ENCODE data around the gene CLDN3.
A peak's percentile ranks its signal among the peaks of the same experiment; 100 is the strongest.
"Not testable (repeated sequence)": the region's sequence is repeated elsewhere in the genome, so short reads cannot be mapped to it uniquely, and the experiment has no call there.

Gene CLDN3, protein sequence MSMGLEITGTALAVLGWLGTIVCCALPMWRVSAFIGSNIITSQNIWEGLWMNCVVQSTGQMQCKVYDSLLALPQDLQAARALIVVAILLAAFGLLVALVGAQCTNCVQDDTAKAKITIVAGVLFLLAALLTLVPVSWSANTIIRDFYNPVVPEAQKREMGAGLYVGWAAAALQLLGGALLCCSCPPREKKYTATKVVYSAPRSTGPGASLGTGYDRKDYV

GRCh38 chr7:73770002-73770859 lies at the start of gene CLDN3:
Gene CLDN3, minus strand, starts transcription at chr7:73770270. Its CDS starts 221 bp downstream, at chr7:73770049.
- DNase-seq = peak; percentile 16

DNA sequence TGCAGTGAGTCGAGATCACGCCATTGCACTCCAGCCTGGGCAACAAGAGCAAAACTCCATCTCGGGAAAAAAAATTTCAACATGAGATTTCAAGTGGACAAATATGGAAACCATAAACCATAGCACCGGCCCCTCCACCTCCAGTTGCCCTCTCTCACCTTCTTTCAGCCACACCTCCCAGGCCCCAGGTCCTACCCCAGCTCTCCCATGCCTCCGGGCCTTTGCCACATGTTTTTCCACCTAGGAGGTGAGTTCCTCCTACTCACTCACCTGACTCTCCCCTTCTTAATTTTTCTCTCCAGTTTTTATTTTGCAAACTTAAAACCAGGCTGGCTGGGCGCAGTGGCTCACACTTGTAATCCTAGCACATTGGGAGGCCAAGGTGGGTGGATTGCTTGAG lies 47.1 kb upstream of the CLDN3 start:
- DNase-seq = no peak

DNA sequence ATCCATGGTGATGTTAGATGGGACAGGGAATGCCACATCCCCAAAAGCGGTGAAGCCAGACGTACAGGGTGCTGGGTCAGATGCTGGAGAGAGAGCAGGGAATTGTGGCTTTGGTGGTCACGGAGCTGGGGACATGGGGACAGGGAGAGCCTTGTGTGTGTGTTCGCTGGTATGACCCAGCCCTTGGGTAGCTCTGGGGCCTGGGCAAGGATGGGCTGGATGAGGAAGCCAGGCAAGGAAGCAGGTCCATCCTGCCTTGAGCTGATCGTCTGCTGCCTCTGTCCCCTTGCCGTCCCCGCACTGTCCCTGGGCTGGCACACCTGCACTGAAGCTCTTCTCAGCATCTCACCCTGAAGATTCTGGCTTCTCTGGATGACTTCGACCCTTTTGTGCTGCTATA lies 45.4 kb upstream of the CLDN3 start:
- no peak for DNase-seq

GRCh38 chr7:73812996-73813395 lies 42.9 kb upstream of the CLDN3 start:
- DNase-seq = no peak

DNA sequence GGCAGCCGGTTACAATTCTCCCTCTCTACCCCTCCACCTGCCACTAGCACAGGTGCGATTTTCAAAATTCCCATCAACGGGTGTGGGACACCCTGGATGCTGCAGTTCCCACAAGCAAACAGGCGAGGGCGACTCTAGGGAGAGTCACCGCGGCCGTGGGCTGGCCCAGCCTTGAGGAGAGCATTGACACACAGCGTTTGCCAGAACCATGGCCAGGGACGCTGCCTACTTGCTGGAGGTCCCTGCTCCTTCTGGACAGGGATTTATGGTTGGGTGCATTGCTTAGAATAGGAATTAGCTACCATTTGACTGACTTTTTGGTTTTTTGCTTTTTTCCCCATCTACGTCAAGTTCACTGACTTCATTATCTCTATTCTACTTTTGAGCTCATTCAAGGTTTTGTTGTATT lies 41.7 kb upstream of the CLDN3 start:
- DNase-seq = peak; percentile 47

- no peak for DNase-seq
These were observed 40.9 kb upstream of the CLDN3 start for GRCh38 chr7:73810998-73811360.

DNA sequence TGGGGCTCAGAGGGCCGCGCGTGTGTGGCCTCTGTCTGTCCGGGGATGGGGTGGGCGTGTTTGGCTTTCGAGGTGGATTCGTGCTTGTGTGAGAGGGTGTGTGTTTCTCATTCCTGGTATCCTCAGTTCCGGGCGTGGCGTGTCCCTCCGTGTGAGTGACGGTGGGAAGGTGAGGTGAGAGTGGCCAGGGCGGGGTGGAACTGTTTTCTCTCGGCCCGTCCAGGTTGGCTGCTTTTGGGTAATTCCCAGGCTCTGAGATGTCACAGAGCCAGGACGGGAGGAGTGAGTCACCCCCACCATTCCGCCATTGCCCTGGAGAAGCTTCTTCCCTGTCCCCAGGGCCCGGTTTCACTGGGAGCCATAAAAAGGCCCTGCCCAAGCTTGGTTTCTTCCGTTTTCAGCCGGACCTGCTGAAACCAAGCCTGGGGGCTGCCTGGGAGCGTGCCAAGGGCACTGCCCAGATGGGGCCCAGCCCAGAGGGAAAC lies 39.4 kb upstream of the CLDN3 start:
- no peak for DNase-seq

- DNase-seq = no peak
These were observed 32.4 kb upstream of the CLDN3 start for GRCh38 chr7:73802459-73802858.

DNA sequence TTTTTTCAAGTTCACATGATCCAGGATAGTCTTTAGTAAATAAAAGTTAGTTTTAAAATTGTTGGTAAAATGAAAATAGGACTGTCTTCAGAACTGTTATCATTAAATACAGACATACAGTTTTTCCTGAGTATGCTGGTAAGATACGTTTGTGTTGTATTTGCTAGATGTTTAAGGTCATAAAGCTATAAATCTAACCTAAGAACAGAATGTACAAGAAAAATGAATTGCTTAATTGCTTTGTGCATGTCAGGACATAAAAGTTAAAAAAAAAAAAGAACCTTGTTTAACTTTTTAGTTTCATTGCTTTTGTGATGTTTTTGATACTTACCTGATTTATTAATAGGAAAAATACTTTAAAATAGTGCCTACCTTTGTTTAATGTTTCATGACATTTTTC lies 31.5 kb upstream of the CLDN3 start:
- DNase-seq = no peak

DNA sequence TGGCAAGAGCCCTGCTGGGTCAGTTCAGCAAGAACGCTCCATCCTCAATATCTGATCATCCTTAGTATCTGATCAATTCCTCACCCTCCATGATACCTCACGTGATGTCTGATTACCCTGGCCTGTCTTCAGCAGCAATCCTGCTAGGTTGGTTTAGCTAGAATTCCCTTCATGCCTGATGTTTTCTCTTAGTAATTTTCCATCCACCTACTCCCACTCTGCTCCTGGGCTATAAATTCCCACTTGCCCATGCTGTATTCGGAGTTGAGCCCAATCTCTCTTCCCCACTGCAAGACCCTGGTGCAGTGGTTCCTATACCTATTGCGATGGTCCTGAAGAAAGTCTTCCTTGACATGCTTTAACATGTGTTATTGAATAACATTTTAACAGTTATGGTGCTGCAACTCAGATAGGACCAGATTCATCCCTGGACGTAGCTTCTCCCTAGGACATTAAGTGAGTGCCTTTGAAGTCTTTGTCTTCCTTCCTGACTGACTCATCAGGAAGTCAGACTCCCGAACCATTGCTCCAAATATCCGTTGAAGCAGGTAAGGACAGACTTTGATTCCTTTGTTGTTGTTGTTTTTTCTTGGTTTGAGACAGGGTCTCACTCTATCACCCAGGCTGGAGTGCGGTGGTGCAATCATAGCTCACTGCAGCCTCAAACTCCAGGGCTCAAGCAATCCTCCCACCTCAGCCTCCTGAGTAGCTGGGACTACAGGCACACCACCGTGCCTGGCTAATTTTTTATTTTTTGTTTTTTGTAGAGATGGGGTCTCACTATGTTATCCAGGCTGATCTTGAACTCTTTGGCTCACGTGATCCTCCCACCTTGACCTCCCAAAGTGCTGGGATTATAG lies 29.4 kb upstream of the CLDN3 start:
- DNase-seq = no peak

DNA sequence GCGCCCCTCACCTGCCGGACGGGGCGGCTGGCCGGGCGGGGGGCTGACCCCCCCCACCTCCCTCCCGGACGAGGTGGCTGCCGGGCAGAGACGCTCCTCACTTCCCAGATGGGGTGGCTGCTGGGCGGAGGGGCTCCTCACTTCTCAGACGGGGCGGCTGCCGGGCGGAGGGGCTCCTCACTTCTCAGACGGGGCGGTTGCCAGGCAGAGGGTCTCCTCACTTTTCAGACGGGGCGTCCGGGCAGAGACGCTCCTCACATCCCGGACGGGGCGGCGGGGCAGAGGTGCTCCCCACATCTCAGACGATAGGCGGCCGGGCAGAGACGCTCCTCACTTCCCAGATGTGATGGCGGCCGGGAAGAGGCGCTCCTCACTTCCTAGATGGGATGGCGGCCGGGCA lies 27.1 kb upstream of the CLDN3 start:
- DNase-seq = not testable (repeated sequence)

- not testable (repeated sequence) for DNase-seq
These were observed 26.6 kb upstream of the CLDN3 start for GRCh38 chr7:73796656-73797055.

- DNase-seq = not testable (repeated sequence)
These were observed 25.1 kb upstream of the CLDN3 start for GRCh38 chr7:73795188-73795587.

DNA sequence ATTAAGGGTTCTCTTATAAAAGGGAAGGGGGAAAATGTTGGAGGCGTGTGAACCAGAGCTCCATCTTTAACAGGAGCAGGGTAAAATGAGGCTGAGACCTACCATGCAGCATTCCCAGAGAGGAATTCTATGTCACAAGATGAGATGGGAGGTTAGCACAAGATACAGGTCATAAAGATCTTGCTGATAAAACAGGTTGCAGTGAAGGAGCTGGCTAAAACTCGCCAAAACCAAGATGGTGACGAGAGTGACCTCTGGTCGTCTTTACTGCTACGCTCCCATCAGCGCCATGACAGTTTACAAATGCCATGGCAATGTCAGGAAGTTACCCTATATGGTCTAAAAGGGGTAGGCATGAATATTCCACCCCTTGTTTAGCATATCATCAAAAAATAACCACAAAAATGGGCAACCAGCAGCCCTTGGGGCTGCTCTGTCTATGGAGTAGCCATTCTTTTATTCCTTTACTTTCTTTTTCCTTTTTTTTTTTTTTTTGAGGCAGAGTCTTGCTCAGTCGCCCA lies 21.2 kb upstream of the CLDN3 start:
- DNase-seq = not testable (repeated sequence)

DNA sequence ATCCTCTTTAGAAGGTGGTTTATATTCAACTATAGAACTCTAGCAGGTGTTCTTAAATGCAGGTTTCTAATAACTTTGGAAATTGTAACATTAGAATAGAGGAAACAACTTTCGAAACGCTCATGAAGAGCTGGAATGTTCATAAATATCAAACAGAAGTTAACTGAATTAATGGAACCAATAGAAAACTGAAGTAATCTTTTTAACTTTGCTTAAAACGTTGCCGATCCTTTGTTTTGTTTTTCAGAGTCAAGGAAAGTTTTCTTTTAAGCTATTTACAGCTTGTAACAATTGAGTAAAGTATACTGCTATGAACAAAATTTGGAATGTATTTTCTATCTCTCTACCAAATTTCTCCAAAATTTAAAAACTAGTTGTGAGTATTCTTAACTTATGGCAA lies 19.0 kb upstream of the CLDN3 start:
- no peak for DNase-seq

DNA sequence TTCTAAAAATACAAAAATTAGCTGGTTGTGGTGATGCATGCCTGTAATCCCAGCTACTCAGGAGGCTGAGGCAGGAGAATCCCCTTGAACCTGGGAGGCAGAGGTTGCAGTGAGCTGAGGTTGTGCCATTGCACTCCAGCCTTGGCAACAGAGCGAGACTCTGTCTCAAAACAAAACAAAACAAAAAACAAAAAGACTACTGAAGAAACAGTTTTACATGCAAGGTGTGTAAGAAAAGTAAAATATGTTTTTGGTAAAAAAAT lies 17.6 kb upstream of the CLDN3 start:
- not testable (repeated sequence) for DNase-seq

GRCh38 chr7:73786588-73786987 lies 16.5 kb upstream of the CLDN3 start:
- no peak for DNase-seq

DNA sequence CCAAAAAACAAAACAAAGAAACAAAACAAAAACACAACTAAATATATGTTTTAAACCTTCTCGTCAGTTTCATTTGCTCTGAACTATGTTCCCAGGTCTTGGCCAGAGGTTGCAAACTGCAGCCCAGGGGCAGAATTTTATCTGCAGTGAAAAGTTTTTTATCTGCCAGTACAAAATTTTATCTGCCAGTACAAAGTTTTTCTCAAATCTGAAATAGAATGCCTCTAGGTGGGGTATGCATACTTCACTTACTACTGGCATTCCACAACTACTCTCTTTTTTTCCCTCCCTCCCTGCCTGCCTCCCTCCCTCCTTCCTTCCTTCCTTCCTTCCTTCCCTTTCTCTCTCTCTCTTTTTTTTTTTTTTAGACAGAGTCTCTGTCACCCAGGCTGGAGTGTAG lies 9.4 kb upstream of the CLDN3 start:
- DNase-seq = no peak

DNA sequence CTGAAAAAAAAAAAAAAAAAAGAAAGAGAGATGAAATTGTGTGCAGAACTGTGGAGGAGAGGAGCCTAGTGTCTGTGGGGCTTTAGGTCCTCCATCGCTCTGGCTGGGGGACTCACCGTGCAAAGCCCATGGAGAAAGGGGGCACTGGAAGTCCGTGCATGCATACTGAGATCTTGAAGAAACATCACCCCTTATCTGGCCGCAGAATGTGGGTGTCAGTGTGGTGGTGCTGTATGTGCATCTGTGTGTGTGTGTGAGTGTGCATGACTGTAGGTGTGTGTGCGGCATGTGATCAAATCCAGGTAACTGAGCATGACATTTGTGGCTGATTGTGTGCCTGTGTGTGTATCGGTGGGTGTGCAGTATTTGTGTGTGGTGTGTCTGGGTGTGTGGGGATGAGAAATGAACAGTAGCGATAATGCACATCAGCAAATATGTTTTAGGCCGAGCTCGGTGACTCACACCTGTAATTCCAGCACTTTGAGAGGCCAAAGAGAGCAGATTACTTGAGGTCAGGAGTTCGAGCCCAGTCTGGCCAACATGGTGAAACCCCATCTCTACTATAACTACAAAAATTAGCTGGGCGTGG lies 8.8 kb upstream of the CLDN3 start:
- DNase-seq = no peak

DNA sequence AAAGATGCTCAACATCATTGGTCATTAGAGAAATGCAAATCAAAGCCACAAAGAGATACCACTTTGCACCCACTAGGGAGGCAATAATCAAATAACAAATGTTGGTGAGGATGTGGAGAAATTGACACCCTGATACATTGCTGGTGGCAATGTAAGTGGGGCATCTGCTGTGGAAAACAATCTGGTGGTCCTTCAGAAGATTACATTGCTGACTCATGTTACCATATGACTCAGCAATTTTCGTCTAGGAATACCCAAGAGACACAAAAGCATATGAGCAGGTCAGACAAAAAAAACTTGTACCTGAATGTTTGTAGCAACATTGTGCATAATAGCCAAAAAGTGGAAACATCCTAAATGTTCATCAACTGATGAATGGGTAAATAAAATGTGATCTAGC lies 4.9 kb upstream of the CLDN3 start:
- no peak for DNase-seq

- DNase-seq = no peak
These were observed 3.8 kb upstream of the CLDN3 start for GRCh38 chr7:73773700-73774517.

All from activated CD4-positive, alpha-beta T cell treated with anti-CD3 and anti-CD28 coated beads, Interleukin-2, amount 50 U/mL, for 1 hour (primary cell).